ENCODE results near the gene ZP3.
"Not testable (repeated sequence)": the region's sequence is repeated elsewhere in the genome, so short reads cannot be mapped to it uniquely, and the experiment has no call there.

The ZP3 gene

GRCh38 chr7:76439120-76439888 lies 14.6 kb downstream of the ZP3 start:
- not testable (repeated sequence) for H3K9me3 ChIP-seq (ENCODE audit: control insufficient read depth in 5 of 5, low read length in 5 of 5); H3K9ac ChIP-seq (ENCODE audit: low read length in 5 of 5); H3K27ac ChIP-seq (ENCODE audit: low read depth, low read length); H3K27me3 ChIP-seq (ENCODE audit: control insufficient read depth in 5 of 5, insufficient read depth in 4 of 5, low read length in 5 of 5); H3K36me3 ChIP-seq (ENCODE audit: control insufficient read depth in 5 of 5, insufficient read depth in 5 of 5, low read length in 5 of 5); H3K4me3 ChIP-seq (ENCODE audit: low read depth in 1 of 5, low read length in 5 of 5); H3K4me1 ChIP-seq (ENCODE audit: control insufficient read depth in 5 of 5, insufficient read depth in 5 of 5, low read length in 5 of 5)

GRCh38 chr7:76440404-76440803 lies 15.7 kb downstream of the ZP3 start:
- H3K27me3 ChIP-seq (ENCODE audit: control insufficient read depth in 5 of 5, insufficient read depth in 4 of 5, low read length in 5 of 5); H3K9me3 ChIP-seq (ENCODE audit: control insufficient read depth in 5 of 5, low read length in 5 of 5); H3K36me3 ChIP-seq (ENCODE audit: control insufficient read depth in 5 of 5, insufficient read depth in 5 of 5, low read length in 5 of 5); H3K27ac ChIP-seq (ENCODE audit: low read depth, low read length); H3K4me3 ChIP-seq (ENCODE audit: low read depth in 1 of 5, low read length in 5 of 5); H3K4me1 ChIP-seq (ENCODE audit: control insufficient read depth in 5 of 5, insufficient read depth in 5 of 5, low read length in 5 of 5); H3K9ac ChIP-seq (ENCODE audit: low read length in 5 of 5): not testable (repeated sequence)

GRCh38 chr7:76441792-76442191 lies 17.0 kb downstream of the ZP3 start:
- H3K9me3 ChIP-seq (ENCODE audit: control insufficient read depth in 5 of 5, low read length in 5 of 5); H3K4me1 ChIP-seq (ENCODE audit: control insufficient read depth in 5 of 5, insufficient read depth in 5 of 5, low read length in 5 of 5); H3K4me3 ChIP-seq (ENCODE audit: low read depth in 1 of 5, low read length in 5 of 5); H3K27me3 ChIP-seq (ENCODE audit: control insufficient read depth in 5 of 5, insufficient read depth in 4 of 5, low read length in 5 of 5); H3K9ac ChIP-seq (ENCODE audit: low read length in 5 of 5); H3K27ac ChIP-seq (ENCODE audit: low read depth, low read length); H3K36me3 ChIP-seq (ENCODE audit: control insufficient read depth in 5 of 5, insufficient read depth in 5 of 5, low read length in 5 of 5): not testable (repeated sequence)

GRCh38 chr7:76442664-76443446 lies 18.1 kb downstream of the ZP3 start:
- not testable (repeated sequence) for H3K4me3 ChIP-seq (ENCODE audit: low read depth in 1 of 5, low read length in 5 of 5); H3K4me1 ChIP-seq (ENCODE audit: control insufficient read depth in 5 of 5, insufficient read depth in 5 of 5, low read length in 5 of 5); H3K27me3 ChIP-seq (ENCODE audit: control insufficient read depth in 5 of 5, insufficient read depth in 4 of 5, low read length in 5 of 5); H3K27ac ChIP-seq (ENCODE audit: low read depth, low read length); H3K9me3 ChIP-seq (ENCODE audit: control insufficient read depth in 5 of 5, low read length in 5 of 5); H3K9ac ChIP-seq (ENCODE audit: low read length in 5 of 5); H3K36me3 ChIP-seq (ENCODE audit: control insufficient read depth in 5 of 5, insufficient read depth in 5 of 5, low read length in 5 of 5)

- H3K4me3 ChIP-seq (ENCODE audit: low read depth in 1 of 5, low read length in 5 of 5); H3K4me1 ChIP-seq (ENCODE audit: control insufficient read depth in 5 of 5, insufficient read depth in 5 of 5, low read length in 5 of 5); H3K27me3 ChIP-seq (ENCODE audit: control insufficient read depth in 5 of 5, insufficient read depth in 4 of 5, low read length in 5 of 5); H3K9me3 ChIP-seq (ENCODE audit: control insufficient read depth in 5 of 5, low read length in 5 of 5); H3K9ac ChIP-seq (ENCODE audit: low read length in 5 of 5); H3K36me3 ChIP-seq (ENCODE audit: control insufficient read depth in 5 of 5, insufficient read depth in 5 of 5, low read length in 5 of 5); H3K27ac ChIP-seq (ENCODE audit: low read depth, low read length): not testable (repeated sequence)
Observed at GRCh38 chr7:76443846-76444245, 19.1 kb downstream of the ZP3 start.

GRCh38 chr7:76445577-76446008 lies 20.8 kb downstream of the ZP3 start:
- not testable (repeated sequence) for H3K27me3 ChIP-seq (ENCODE audit: control insufficient read depth in 5 of 5, insufficient read depth in 4 of 5, low read length in 5 of 5); H3K36me3 ChIP-seq (ENCODE audit: control insufficient read depth in 5 of 5, insufficient read depth in 5 of 5, low read length in 5 of 5); H3K9me3 ChIP-seq (ENCODE audit: control insufficient read depth in 5 of 5, low read length in 5 of 5); H3K4me1 ChIP-seq (ENCODE audit: control insufficient read depth in 5 of 5, insufficient read depth in 5 of 5, low read length in 5 of 5); H3K9ac ChIP-seq (ENCODE audit: low read length in 5 of 5); H3K4me3 ChIP-seq (ENCODE audit: low read depth in 1 of 5, low read length in 5 of 5)
- peak overlapping the region; percentile 46 for H3K27ac ChIP-seq (ENCODE audit: low read depth, low read length)

- H3K9me3 ChIP-seq (ENCODE audit: control insufficient read depth in 5 of 5, low read length in 5 of 5); H3K36me3 ChIP-seq (ENCODE audit: control insufficient read depth in 5 of 5, insufficient read depth in 5 of 5, low read length in 5 of 5); H3K27ac ChIP-seq (ENCODE audit: low read depth, low read length); H3K4me3 ChIP-seq (ENCODE audit: low read depth in 1 of 5, low read length in 5 of 5); H3K4me1 ChIP-seq (ENCODE audit: control insufficient read depth in 5 of 5, insufficient read depth in 5 of 5, low read length in 5 of 5); H3K27me3 ChIP-seq (ENCODE audit: control insufficient read depth in 5 of 5, insufficient read depth in 4 of 5, low read length in 5 of 5); H3K9ac ChIP-seq (ENCODE audit: low read length in 5 of 5): not testable (repeated sequence)
Observed at GRCh38 chr7:76457017-76457416, 32.3 kb downstream of the ZP3 start.

GRCh38 chr7:76458504-76458903 lies 33.8 kb downstream of the ZP3 start:
- not testable (repeated sequence) for H3K4me3 ChIP-seq (ENCODE audit: low read depth in 1 of 5, low read length in 5 of 5); H3K27me3 ChIP-seq (ENCODE audit: control insufficient read depth in 5 of 5, insufficient read depth in 4 of 5, low read length in 5 of 5); H3K4me1 ChIP-seq (ENCODE audit: control insufficient read depth in 5 of 5, insufficient read depth in 5 of 5, low read length in 5 of 5); H3K36me3 ChIP-seq (ENCODE audit: control insufficient read depth in 5 of 5, insufficient read depth in 5 of 5, low read length in 5 of 5); H3K9ac ChIP-seq (ENCODE audit: low read length in 5 of 5); H3K27ac ChIP-seq (ENCODE audit: low read depth, low read length); H3K9me3 ChIP-seq (ENCODE audit: control insufficient read depth in 5 of 5, low read length in 5 of 5)

GRCh38 chr7:76460767-76461166 lies 36.0 kb downstream of the ZP3 start:
- H3K4me1 ChIP-seq (ENCODE audit: control insufficient read depth in 5 of 5, insufficient read depth in 5 of 5, low read length in 5 of 5); H3K9ac ChIP-seq (ENCODE audit: low read length in 5 of 5); H3K27ac ChIP-seq (ENCODE audit: low read depth, low read length); H3K4me3 ChIP-seq (ENCODE audit: low read depth in 1 of 5, low read length in 5 of 5); H3K9me3 ChIP-seq (ENCODE audit: control insufficient read depth in 5 of 5, low read length in 5 of 5); H3K36me3 ChIP-seq (ENCODE audit: control insufficient read depth in 5 of 5, insufficient read depth in 5 of 5, low read length in 5 of 5); H3K27me3 ChIP-seq (ENCODE audit: control insufficient read depth in 5 of 5, insufficient read depth in 4 of 5, low read length in 5 of 5): not testable (repeated sequence)

GRCh38 chr7:76461464-76462101 lies 36.8 kb downstream of the ZP3 start, which contains the start of gene DTX2:
TSS of gene DTX2 (plus strand) at chr7:76461709. CDS start at chr7:76480510, 18,801 bp downstream.
- not testable (repeated sequence) for H3K9me3 ChIP-seq (ENCODE audit: control insufficient read depth in 5 of 5, low read length in 5 of 5); H3K9ac ChIP-seq (ENCODE audit: low read length in 5 of 5); H3K27me3 ChIP-seq (ENCODE audit: control insufficient read depth in 5 of 5, insufficient read depth in 4 of 5, low read length in 5 of 5); H3K27ac ChIP-seq (ENCODE audit: low read depth, low read length); H3K4me1 ChIP-seq (ENCODE audit: control insufficient read depth in 5 of 5, insufficient read depth in 5 of 5, low read length in 5 of 5); H3K36me3 ChIP-seq (ENCODE audit: control insufficient read depth in 5 of 5, insufficient read depth in 5 of 5, low read length in 5 of 5)
- H3K4me3 ChIP-seq (ENCODE audit: low read depth in 1 of 5, low read length in 5 of 5): peak within 1 kb of the TSS in 3 of 5 donors; percentile 47 to 54 (median 47)

Data from subcutaneous abdominal adipose tissue (tissue), 5 donors.